Astrocyte (in vitro differentiated cells and primary cell): ENCODE results near the gene TRAPPC4. TPM values are rescaled to one million over a fixed set of nuclear protein-coding genes. Genes with fewer than 3 reads are reported as not detected.

Experiments
- DNase-seq: peaks from one replicate; pipeline ENCODE4 v3.0.0-alpha.2; 2010; ENCODE audit warnings: low read depth
- FAIRE-seq: peaks from 2 replicates; lab custom pipeline; 2011; peaks lifted over from hg19 to GRCh38; lab: Jason Lieb, UNC
- H2AFZ ChIP-seq: 2 replicates; pipeline ENCODE4 v1.6.0; 2012; ENCODE audit warnings: low read depth, low read length, inconsistent platforms
- H3K27ac ChIP-seq: 2 replicates; pipeline ENCODE4 v1.5.1; 2011; ENCODE audit warnings: low read depth, low read length, inconsistent platforms
- H3K27me3 ChIP-seq: 2 replicates; pipeline ENCODE4 v1.6.0; 2011; ENCODE audit warnings: low read length, inconsistent platforms; ENCODE audit not compliant: insufficient read depth
- H3K36me3 ChIP-seq: 2 replicates; pipeline ENCODE4 v1.5.1; 2011; ENCODE audit warnings: low read length, inconsistent platforms; ENCODE audit not compliant: insufficient read depth
- H3K4me1 ChIP-seq: 2 replicates; pipeline ENCODE4 v1.5.1; 2011; ENCODE audit warnings: low read length, inconsistent platforms; ENCODE audit not compliant: insufficient read depth
- H3K4me2 ChIP-seq: 2 replicates; pipeline ENCODE4 v1.6.0; 2012; ENCODE audit warnings: low read length, inconsistent platforms
- H3K4me3 ChIP-seq: 2 replicates; pipeline ENCODE4 v1.5.1; 2011; ENCODE audit warnings: low read depth, mild to moderate bottlenecking, low read length, inconsistent platforms; ENCODE audit not compliant: insufficient read depth
- H3K79me2 ChIP-seq: 2 replicates; pipeline ENCODE4 v1.6.0; 2012; ENCODE audit warnings: mild to moderate bottlenecking, low read length, inconsistent platforms; ENCODE audit not compliant: insufficient read depth
- H3K9ac ChIP-seq: 2 replicates; pipeline ENCODE4 v1.6.0; 2012; ENCODE audit warnings: mild to moderate bottlenecking, low read length, inconsistent platforms
- H3K9me3 ChIP-seq: 2 replicates; pipeline ENCODE4 v1.5.1; 2012; ENCODE audit warnings: low read depth, mild to moderate bottlenecking, low read length, inconsistent platforms; ENCODE audit not compliant: insufficient read depth
- H4K20me1 ChIP-seq: 2 replicates; pipeline ENCODE4 v1.6.0; 2012; ENCODE audit warnings: low read length, inconsistent platforms; ENCODE audit not compliant: insufficient read depth
- H3K27ac Mint-ChIP-seq: one replicate; pipeline ENCODE4 v1.8.0; 2021; ENCODE audit warnings: mild to moderate bottlenecking, mixed read lengths; ENCODE audit not compliant: unreplicated experiment
- H3K27me3 Mint-ChIP-seq: one replicate; pipeline ENCODE4 v1.8.0; 2021; ENCODE audit warnings: low read depth, mixed read lengths; ENCODE audit not compliant: unreplicated experiment
- H3K36me3 Mint-ChIP-seq: one replicate; pipeline ENCODE4 v1.8.0; 2021; ENCODE audit warnings: low read depth, mixed read lengths; ENCODE audit not compliant: unreplicated experiment
- H3K4me1 Mint-ChIP-seq: one replicate; pipeline ENCODE4 v1.8.0; 2021; ENCODE audit warnings: low read depth, mixed read lengths; ENCODE audit not compliant: unreplicated experiment
- H3K4me3 Mint-ChIP-seq: one replicate; pipeline ENCODE4 v1.8.0; 2021; ENCODE audit warnings: mild to moderate bottlenecking, moderate library complexity, mixed read lengths; ENCODE audit not compliant: unreplicated experiment
- H3K9me3 Mint-ChIP-seq: one replicate; pipeline ENCODE4 v1.8.0; 2021; ENCODE audit warnings: mild to moderate bottlenecking, mixed read lengths; ENCODE audit not compliant: unreplicated experiment
- CTCF ChIP-seq: IDR thresholded peaks from 2 replicates; pipeline ENCODE4 v1.5.1; 2011; ENCODE audit warnings: low read depth, mild to moderate bottlenecking, inconsistent platforms, low read length, moderate library complexity; ENCODE audit not compliant: insufficient read depth
- EZH2 ChIP-seq: IDR thresholded peaks from 2 replicates; pipeline ENCODE4 v1.6.1; 2012; ENCODE audit warnings: mild to moderate bottlenecking, low read length, inconsistent platforms; ENCODE audit not compliant: insufficient read depth
- total RNA-seq: library from RNA; stranded (reverse); gene quantifications from 2 replicates; pipeline ENCODE4 v1.2.1, GENCODE V29; 2021

TRAPPC4 gene
- total RNA-seq, 1 donor from 2014 or later: 88.3 TPM

GRCh38 chr11:119025541-119025940 is 7.0 kb downstream of the TRAPPC4 start:
- H3K79me2 ChIP-seq: peaks cover 19% of the 10 kb centered on the region
- TF ChIP-seq EZH2 (no peak), CTCF (no peak)
- no peak overlapping the region for H3K4me2 ChIP-seq
- H3K9me3 ChIP-seq: no peaks in the 10 kb centered on the region
- Mint-ChIP-seq H3K36me3 (peaks cover 28% of the 10 kb centered on the region), H3K4me3 (no peak overlapping the region), H3K27ac (no peak overlapping the region), H3K4me1 (peaks cover 20% of the 10 kb centered on the region), H3K9me3 (no peaks in the 10 kb centered on the region), H3K27me3 (no peaks in the 10 kb centered on the region)
- peaks cover 43% of the 10 kb centered on the region for H4K20me1 ChIP-seq
- peaks cover 12% of the 10 kb centered on the region for H3K36me3 ChIP-seq
- H3K9ac ChIP-seq: no peak overlapping the region
- H3K27ac ChIP-seq: no peak overlapping the region
- H2AFZ ChIP-seq: no peak overlapping the region
- no peak overlapping the region for H3K4me3 ChIP-seq
- H3K27me3 ChIP-seq: no peaks in the 10 kb centered on the region
- H3K4me1 ChIP-seq: peaks cover 8% of the 10 kb centered on the region
- no peak for FAIRE-seq
- DNase-seq: no peak

- Histone ChIP-seq H3K4me1 (peaks cover 7% of the 10 kb centered on the region), H3K4me2 (no peak overlapping the region), H3K27ac (no peak overlapping the region), H3K9me3 (no peaks in the 10 kb centered on the region), H2AFZ (no peak overlapping the region), H3K27me3 (no peaks in the 10 kb centered on the region), H4K20me1 (peaks cover 37% of the 10 kb centered on the region), H3K9ac (no peak overlapping the region), H3K79me2 (peaks cover 13% of the 10 kb centered on the region), H3K36me3 (peaks cover 12% of the 10 kb centered on the region), H3K4me3 (no peak overlapping the region)
- Mint-ChIP-seq H3K4me3 (no peak overlapping the region), H3K4me1 (peaks cover 20% of the 10 kb centered on the region), H3K36me3 (peaks cover 28% of the 10 kb centered on the region), H3K9me3 (no peaks in the 10 kb centered on the region), H3K27me3 (no peaks in the 10 kb centered on the region), H3K27ac (no peak overlapping the region)
- no peak for DNase-seq
- FAIRE-seq: no peak
- TF ChIP-seq CTCF: no peak
- TF ChIP-seq EZH2: no peak
Observed at GRCh38 chr11:119025978-119026766, 7.6 kb downstream of the TRAPPC4 start.

GRCh38 chr11:119026970-119027369 is 8.4 kb downstream of the TRAPPC4 start:
- H3K36me3 ChIP-seq: peaks cover 6% of the 10 kb centered on the region
- Mint-ChIP-seq H3K9me3 (no peaks in the 10 kb centered on the region), H3K4me3 (no peak overlapping the region), H3K4me1 (peaks cover 20% of the 10 kb centered on the region), H3K27me3 (no peaks in the 10 kb centered on the region), H3K36me3 (peaks cover 28% of the 10 kb centered on the region), H3K27ac (no peak overlapping the region)
- H3K79me2 ChIP-seq: peaks cover 7% of the 10 kb centered on the region
- no peak overlapping the region for H2AFZ ChIP-seq
- FAIRE-seq: no peak
- peaks cover 5% of the 10 kb centered on the region for H3K4me1 ChIP-seq
- DNase-seq: no peak
- H3K9me3 ChIP-seq: no peaks in the 10 kb centered on the region
- peaks cover 30% of the 10 kb centered on the region for H4K20me1 ChIP-seq
- TF ChIP-seq EZH2: no peak
- H3K9ac ChIP-seq: no peak overlapping the region
- no peak overlapping the region for H3K4me2 ChIP-seq
- no peak overlapping the region for H3K27ac ChIP-seq
- H3K4me3 ChIP-seq: no peak overlapping the region
- no peaks in the 10 kb centered on the region for H3K27me3 ChIP-seq
